AG08396 (cell line): ENCODE results near the gene BHLHE41.

Experiments
- DNase-seq: peaks from one replicate; pipeline ENCODE4 v3.0.0; 2012; ENCODE audit warnings: low spot score, mixed read lengths

Gene BHLHE41

GRCh38 chr12:26077915-26078702 is 46.7 kb downstream of the BHLHE41 start:
- no peak for DNase-seq
